HG03565 (cell line): ENCODE measurements around the gene SAP25.
A peak's percentile ranks its signal among the peaks of the same experiment; 100 is the strongest.

Experiments
- ATAC-seq: cut with Tn5 transposase; IDR thresholded peaks from one replicate; pipeline ENCODE4 v1.9.1; 2021; ENCODE audit warnings: mild to moderate bottlenecking, moderate library complexity; ENCODE audit not compliant: unreplicated experiment

The SAP25 gene

DNA sequence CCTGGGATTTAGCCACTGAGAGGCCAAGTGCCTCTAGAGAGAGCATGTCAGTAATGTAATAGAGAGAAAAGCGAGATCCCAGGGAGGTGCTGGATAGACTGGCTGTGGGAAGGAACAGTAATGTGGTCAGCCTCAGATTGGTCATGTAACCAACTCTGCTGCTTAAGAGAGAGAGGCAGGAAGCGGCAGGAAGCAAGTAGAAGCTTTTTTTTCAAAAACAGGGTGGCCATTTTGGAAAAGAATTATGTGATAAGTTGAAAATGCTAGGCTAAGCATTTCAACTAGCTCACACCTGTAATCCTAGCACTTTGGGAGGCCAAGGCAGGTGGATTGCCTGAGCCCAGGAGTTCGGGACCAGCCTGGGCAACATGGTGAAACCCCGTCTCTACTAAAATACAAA lies 24.7 kb upstream of the SAP25 start:
- ATAC-seq, result no peak

DNA sequence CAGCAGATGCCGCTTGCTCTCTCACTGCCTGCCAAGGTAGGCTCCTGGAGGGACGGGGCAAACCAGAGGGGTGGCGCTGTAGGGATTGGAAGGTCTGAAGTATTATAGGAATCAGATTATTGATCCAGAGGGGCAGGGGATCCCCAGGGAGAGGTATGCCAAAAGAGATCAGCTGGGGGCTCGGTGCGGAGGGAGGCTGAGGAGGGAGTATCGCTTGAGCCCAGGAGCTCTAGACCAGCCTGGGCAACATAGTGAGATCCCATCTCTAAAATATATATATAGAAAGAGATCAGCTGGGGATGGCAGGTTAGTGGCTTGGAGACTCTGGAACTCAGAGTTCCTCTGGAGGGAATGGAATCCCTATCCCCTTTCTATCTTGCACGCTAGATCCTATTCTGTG lies 21.5 kb upstream of the SAP25 start:
- no peak for ATAC-seq

DNA sequence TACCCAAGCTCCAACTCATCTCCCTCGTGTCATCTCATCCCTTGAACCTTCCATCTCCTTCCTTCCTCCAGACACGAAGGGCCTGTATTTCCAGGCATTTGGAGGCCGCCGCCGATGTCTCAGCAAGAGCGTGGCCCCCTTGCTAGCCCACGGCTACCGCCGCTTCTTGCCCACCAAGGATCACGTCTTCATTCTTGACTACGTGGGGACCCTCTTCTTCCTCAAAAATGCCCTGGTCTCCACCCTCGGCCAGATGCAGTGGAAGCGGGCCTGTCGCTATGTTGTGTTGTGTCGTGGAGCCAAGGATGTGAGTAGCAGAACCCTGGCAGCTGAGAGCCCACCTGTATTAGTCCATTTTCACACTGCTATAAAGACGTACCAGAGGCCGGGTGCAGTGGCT lies 17.9 kb upstream of the SAP25 start:
- ATAC-seq, result no peak

DNA sequence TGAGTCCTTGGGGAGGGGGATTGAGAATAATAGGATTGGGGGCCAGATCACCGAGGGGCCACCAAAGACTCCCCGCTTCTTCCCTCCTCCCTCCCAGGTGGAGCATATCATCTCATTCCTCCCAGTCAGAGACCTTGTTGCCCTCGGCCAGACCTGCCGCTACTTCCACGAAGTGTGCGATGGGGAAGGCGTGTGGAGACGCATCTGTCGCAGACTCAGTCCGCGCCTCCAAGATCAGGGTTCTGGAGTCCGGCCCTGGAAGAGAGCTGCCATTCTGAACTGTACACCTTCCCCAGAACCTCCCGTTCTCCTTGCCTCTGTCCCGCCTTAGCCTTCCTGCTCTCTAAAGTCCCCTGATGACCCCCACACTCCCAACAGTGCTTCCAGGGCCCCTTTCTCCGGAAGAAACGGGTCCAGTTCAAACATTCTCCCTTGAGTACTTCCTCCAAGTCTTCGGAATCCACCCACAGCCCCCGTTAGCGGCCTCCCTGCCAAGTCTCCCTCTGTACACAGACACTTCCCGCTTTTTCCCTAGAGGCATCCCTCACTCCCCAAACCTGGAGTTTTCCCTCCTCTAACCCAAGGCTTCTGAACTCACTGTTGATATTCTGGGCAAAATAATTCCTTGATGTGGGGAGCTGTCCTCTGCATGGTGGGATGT lies 16.5 kb upstream of the SAP25 start:
- no peak for ATAC-seq

DNA sequence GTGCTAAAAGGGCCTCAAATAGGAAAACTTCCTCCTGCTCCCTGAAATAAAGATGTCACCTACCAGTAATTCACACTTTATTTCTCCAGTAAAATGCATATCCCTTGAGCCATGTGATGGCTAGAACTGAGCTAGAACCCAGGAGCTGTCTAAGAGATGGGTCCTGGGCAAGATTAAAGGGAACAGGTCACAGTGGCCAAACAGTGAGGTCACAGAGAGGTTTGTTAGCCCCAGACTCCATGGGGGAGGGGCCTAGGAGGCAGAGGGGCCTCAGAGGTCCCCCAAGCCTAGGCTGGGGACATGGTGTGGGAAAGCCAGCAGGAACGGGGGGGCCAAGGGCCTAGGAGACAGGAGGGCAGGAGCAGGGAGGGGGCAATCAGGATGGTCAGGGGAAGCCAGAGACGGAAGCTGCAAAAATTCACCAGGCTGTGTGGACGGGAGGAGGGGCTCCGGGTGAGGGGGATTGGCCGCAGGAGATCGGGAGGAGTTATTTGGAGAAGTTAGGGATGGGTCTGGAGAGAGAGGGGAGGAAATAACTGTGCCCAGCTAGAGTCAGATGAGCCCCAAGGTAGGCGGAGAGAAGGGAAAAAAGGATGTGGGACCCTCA lies 15.7 kb upstream of the SAP25 start:
- ATAC-seq, result no peak

DNA sequence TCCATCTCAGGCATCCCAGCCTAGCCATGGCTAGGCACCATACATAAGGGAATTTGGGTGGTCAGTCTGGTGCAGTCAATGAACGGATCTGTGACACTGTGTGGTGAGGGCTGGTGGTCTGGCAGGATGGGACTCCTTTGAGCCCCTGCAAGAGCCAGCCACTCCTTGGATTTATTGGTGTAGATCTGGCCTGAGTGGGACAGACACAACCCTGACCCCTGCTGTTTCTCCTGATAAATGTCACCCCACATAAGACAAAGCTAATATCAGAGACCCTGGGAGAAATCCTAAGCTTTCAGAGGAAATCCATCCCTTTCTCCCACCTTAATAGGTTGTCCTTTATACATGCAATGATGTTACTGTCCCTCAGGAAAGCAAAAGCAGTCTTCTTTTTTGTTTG lies 14.7 kb upstream of the SAP25 start:
- no peak for ATAC-seq

DNA sequence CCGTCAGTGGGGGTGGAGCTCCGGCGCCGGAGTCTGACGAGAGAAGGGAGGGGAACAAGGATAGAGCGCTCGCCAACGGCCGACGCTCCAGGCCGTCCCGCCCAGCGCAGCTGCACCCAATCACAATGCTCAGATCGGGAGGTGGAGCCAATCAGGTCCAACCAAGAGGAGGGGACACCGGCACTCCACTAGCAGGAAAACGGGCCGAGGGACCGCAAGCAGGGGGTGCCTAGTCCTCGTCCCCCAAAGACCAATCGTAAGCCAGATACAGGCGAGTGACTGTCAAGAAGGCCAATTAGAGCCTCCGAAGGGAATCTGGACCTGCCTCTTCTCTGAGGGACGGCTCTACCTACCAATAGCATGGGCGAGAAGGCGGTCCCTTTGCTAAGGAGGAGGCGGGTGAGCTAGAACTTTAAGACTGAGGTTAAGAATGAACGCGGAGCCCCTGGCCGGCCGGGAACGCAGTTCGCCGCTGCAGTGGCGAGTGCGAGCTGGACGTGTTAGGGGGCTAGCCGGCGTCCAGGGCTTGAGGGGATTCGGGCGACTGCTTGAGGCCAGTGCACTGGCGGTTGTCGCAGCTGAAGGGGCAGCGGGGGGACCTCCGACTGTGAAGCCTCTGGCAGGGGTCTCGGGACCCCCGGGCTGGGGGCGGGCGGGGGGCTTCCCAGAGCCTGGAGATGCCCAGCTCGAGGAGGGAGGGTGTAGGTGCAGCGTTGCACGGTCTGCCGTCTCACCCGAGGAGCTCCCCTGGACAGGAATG lies 12.7 kb upstream of the SAP25 start, which contains the start of gene FBXO24:
TSS of gene FBXO24 (plus strand) at position 63 of the 760 bp plus-strand sequence. CDS start at position 361, 298 bp downstream.
- peak; percentile 82 for ATAC-seq

DNA sequence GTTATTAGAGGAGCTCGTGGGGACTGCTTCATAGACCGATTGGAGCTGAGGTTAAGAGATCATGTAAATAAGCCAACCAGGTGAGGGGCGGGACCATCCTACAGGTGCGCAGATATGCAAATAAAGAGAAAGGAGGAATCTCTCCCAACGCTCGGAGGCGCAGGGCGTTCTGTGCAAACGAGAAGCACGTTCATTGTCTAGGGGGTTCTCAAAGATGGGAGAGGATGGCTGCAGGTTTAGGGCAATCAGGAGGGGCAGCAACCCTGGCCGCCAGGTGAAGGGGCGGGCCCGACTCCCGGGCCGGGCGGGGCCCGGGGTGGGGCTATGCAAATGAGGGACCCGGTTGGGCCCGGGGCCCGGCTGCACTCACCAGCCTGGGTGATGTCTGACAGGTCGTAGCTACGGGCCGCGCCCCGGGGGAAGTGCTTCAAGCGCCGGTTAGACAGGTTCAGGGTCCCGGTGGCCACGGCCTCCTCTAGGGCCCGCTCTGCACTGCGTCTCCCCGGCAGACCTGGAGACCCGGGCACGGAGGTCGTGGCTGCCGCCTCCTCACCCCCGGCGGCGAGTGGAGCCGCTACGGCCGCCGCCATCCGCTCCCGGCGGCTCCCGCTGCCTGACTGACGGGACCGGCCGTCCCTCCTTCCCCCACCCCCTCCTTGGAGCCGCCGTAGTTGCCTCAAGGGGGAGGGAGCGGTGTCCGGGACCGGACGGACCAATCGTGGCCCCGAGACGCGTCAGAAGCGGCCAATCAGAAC lies 12.0 kb upstream of the SAP25 start, which contains the start of gene LRCH4:
TSS of gene LRCH4 (minus strand) at position 619 of the 755 bp plus-strand sequence. CDS start at position 590, 29 bp downstream.
- ATAC-seq, result peak; percentile 13

DNA sequence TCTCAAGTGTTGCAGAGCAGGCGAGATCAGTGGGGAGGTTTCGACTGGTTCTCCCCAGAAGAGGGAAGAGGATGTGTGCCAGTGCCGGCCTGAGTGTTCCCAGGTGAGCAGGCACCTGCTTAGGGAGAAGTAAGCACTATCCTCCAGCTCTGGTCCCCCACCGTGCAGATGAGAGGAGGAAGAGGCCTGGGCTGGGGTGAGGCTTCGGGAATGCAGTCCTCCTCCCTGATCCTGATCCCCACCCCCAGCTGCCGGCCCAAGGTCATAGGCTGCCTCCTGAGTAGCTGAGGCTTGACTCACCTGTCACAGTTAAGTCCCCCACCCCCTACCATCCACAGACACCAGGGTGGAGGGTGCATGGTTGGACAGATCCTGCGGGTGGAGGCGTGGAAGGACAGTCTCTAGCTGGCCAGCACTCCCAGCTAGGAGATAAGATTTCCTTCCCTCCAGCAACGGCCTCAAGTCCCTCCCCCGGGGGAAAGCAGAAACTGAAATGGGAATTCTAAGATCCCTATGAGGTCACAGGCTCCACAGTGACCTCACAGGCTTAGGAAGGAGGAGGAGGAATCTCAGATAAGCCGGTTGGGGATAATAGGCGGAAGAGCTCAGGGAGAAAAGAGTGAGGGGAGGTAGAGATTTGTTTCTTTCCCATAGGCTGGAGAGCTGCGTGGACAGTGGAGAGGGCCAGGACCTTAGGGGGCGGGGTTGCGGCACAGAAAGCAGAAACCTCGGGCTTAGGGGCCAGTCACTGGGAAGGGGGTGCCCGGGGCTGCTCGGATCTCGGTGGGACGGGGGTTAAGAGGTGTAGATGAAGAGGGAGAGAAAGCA lies 11.2 kb upstream of the SAP25 start:
- ATAC-seq, result no peak

DNA sequence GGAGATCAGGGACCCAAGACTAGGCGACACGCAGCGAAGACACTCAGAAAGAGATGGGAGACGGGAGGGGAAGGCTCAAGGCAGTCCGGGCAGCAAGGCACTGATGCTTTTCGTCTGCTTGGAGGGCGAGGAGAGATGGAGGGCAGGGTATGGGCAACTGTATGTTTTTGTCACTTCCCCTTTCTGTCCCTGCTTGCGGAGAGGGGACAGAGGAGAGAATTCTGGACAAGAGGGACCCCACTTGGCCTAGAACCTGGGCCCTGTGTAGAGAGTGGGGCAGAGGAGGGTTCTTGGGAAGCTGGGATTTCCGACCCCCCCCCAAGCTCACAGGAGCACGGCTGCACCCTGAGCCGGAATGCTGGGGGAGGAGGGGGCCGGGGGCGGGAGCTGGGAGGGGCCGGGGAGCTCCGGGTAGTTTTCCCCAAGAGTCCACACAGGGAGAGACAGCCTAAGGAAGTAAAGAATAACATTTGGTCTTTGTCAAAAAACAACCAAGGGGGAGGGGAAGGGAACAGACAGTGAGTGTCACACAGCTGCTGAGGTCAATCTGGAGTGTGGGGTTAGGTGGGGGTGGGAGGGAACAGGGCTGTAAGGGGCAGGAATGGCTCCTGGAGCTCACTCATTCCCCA lies 10.5 kb upstream of the SAP25 start:
- ATAC-seq, result no peak

DNA sequence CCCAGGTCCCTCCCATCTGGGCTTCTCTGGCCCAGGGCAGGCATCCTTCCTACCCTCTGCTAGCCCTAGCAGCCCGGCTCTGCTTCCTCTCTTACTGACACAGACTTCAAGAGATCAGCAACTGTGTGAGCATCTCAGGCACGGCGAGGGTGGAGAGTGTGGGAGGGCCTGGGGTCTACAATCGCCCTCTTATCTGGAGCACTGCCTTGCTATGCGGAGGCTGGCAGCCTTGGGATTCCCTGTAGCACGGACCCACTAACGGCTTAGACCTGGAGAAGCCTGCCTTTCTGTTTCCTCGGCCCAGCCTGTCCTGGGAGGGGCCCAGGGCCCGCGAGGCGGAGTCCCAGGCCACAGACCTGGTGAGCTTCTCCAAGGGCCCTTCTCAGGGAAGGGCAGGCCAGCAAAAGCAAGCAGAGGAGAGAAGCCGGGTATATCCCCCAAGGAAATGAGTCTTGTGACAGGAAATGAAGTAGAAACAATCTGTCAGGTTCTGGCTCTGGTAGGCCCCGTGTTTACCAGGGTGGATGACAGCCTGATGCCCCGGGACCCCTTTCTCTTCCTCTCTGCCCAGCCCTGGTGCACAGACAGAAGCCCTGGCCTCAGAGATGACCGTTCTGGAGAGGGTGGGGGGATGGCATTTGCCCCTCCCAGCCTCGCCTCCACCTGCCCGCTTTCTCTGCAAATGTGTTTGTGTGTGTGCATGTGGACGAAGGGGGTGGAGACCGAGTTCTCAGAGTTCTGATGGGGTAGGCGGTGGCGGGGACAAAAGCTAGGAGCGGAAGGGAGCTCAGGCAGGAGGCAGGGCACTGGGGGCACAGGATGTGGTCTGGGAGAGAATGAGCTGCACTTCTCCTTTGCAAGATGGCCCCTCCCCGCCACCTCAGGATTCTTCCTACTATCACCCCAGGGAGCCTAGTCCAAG lies 9.7 kb upstream of the SAP25 start:
- no peak for ATAC-seq

DNA sequence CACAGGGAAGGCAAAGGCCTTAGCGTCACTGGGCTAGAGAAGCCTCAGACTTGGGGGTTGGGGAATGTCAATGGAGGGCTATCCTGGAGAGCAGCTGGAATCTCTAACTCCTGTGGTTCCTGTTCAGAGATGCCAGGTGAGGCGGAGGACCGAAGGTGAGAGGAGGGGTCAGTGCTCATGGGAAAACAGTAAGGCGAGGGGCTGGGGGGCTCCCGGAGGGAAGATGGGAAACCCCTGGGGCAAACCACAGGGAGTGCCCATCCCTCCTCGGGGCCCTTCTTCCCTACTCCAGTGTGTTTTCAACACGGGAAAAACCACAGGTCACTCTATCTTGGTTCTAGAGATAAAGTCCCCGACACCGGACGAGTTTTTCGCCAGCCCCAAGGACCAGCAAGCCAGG lies 8.9 kb upstream of the SAP25 start:
- no peak for ATAC-seq

DNA sequence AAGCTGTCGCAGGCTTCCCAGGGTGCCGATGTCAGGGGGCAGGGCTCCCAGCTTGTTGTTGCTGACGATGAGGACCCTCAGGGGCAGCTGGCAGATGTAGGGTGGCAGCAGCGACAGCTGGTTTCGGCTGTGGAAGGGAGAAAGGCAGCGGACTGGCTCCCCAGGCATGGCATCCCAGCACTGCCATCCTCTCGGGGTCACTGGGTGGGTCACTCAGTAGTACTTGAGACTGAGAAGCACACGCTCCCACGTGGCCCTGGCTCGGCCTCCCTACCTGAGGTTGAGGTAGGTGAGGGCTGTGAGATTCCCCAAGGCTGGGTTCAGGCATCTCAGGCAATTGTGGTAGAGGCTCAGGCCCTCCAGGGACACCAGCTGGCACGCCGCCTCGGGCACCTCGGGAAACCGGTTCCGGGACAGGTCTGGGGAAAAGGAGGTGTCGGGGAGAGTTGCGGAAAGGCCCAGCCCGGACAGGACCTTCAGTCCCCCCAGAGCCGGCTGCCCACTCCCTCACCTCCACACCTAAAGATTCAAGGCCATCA lies 8.4 kb upstream of the SAP25 start:
- no peak for ATAC-seq

DNA sequence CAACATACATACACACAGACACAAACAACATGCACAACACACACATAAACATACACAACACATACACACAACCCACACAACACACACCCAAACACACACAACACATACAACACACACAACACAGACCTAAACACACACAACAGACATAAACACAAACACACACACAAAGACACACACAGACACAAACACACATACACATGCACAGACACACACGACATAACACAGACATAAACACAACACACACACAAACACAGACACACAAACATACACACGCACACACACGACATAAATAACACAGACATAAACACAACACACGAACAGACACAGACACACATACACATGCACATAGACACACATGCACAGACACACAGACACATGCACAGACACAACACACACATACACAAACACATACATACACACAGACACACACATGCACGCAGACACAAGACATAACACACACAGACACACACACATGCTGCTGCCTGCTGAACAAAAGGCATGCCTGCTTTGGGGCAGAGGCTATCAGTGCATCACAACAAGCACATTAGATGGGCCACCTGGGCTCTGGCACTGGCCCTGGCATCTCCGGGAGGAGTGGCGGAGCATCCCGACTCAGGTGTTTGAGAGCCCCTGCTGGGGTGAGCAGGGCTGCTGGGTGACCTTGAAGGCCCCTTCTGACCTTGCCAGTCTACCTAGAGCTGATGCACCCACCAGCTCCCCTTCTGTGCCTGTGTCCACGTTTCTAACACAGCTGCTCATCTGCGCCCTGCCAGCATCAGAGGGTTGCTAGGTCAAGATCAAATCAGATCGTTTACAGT lies 7.0 kb upstream of the SAP25 start:
- no peak for ATAC-seq

DNA sequence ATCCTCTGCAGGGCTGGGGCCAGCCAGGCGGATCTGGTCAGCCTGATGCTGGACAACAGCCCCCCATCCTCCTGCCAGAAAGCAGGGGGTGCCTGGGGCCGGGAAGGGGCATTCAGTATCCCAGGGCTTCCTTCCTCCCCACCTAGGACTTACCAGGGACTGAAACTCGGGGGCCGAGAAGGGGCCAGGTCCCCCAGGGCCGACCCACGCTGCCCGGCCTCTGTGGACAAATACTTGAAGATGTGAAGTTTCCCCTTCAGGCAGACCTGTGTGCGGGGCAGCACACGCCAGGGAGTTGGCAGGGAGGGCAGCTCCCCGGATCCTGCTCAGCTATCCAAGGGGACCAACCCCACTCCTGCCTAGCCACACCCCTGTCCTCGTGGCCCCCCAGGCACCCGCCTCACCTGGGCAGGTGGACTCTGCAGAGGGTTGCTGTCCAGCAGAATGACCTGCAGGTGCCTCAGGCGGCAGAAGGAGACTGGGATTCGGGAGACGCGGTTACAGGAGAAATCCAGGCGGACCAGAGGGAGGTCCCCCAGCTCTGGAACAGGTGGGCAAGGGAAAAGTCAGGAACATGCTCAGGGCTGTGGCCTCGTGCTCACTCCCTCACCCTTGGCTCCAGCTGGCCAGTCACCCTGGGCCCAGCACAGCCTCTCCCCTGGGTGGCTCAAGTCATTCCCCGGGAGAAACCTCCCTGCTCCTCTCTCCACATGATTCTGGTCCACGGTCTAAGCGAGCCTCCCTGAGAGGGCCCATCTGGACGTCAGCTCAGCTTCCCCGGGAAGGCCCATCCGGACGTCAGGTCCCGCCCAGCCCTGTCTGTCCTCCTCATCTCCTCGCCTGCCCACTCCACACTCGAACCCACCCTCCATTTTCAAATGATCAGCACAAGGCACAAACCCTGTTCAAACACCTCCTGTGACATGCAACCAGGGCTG lies 4.8 kb upstream of the SAP25 start:
- no peak for ATAC-seq

DNA sequence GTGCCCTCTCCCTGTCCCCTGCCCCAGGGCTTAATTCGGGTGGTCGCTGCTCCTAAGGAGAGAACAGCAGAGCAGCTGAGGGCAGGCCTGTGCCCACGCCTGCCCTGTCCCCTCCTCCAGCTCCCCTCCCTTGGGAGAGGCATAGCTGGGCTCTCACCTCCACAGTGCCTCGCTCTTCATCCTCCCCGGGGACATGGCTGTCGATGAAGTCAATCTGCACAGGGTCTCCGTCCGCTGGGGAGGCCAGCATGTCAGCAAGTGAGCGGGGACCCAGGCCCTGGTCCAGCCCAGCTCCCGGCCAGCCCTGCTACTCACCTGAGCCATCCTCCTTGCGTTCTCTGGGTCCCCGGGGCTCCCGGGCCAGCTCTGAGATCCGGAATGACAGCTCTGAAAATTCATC lies 3.8 kb upstream of the SAP25 start:
- ATAC-seq, result no peak

DNA sequence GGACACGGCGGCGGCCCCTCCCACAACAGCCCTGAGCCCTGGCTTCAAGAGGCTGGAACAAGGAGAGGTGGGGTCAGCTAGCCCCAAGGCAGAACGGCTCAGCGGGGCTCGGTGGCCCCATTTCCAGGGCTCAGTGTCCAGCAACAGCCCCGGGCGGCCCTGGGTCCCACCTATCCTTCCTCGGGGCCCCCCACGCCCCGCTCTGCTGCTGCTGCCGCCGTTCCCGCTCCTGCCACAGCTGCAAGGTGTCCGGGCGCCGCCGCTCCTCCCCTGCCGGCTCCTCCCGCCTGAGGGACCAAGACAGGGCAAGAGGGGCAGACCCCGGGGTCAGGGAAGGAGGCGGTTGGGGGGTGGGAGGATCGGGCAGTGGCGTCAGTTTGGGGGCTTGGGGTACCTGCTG lies 3.4 kb upstream of the SAP25 start:
- no peak for ATAC-seq
